HepG2 (cell line): Measurements from ENCODE around the gene ST6GALNAC3. TPM values are rescaled to one million over a fixed set of nuclear protein-coding genes. Genes with fewer than 3 reads are reported as not detected.

Experiments
- ATAC-seq: fragments of 200-7000 bp; cut with Tn5 transposase; 3 replicates; pipeline ENCODE4 v1.9.1; 2020; ENCODE audit warnings: mild to moderate bottlenecking, moderate library complexity
- BruUV-seq: library from RNA; stranded (reverse); fragments of 400-500 nt; replicated peaks from 2 replicates; lab custom pipeline; 2021; lab: Mats Ljungman, UMichigan
- CTCF ChIA-PET: fragments of 300-600 bp; formaldehyde crosslinking; extraction: SDS; loops from one replicate; lab custom pipeline; 2021; ENCODE audit warnings: low total read pairs, inconsistent platforms, low intra/inter-chr PET ratio; lab: Yijun Ruan, JAX
- POLR2A ChIA-PET: fragments of 350-600 bp; sonication (Branson Sonifier 250); formaldehyde crosslinking; loops from one replicate; lab custom pipeline; 2020; ENCODE audit warnings: antibody characterized with exemption, inconsistent platforms; lab: Yijun Ruan, JAX
- DNase-seq: peaks from one replicate; pipeline ENCODE4 v3.0.0-alpha.2; 2015; ENCODE audit warnings: low spot score
- FAIRE-seq: peaks from 3 replicates; lab custom pipeline; 2011; peaks lifted over from hg19 to GRCh38; lab: Jason Lieb, UNC
- H2AFZ ChIP-seq: one replicate; pipeline ENCODE4 v1.6.1; 2011; ENCODE audit warnings: low read length, inconsistent platforms
- H3K27ac ChIP-seq: fragments of 300-600 bp; 3 replicates; pipeline ENCODE4 v1.8.0; 2011; ENCODE audit warnings: mixed run types, mild to moderate bottlenecking, mixed read lengths, low read length, inconsistent platforms; ENCODE audit not compliant: insufficient read depth; ENCODE audit errors: extremely low read length
- H3K27me3 ChIP-seq, 2 experiments: fragments of 200-600 bp in 1 of 2; 2 replicates in 1 of 2; 3 replicates in 1 of 2; pipeline versions ENCODE4 v1.6.0 to v1.8.0; 2011; ENCODE audit warnings: low read length in 2 of 2, mild to moderate bottlenecking in 2 of 2, moderate library complexity in 2 of 2, inconsistent platforms in 1 of 2; ENCODE audit not compliant: insufficient read depth in 2 of 2, control insufficient read depth in 1 of 2
- H3K36me3 ChIP-seq, 2 experiments: fragments of 200-600 bp in 1 of 2; replicated peaks in 1 of 2; 2 replicates in 1 of 2; 3 replicates in 1 of 2; pipeline versions ENCODE4 v1.5.1 to v1.8.0; 2011; ENCODE audit warnings: low read length in 2 of 2, inconsistent platforms in 1 of 2; ENCODE audit not compliant: insufficient read depth in 2 of 2, control insufficient read depth in 1 of 2
- H3K4me1 ChIP-seq: 2 replicates; pipeline ENCODE4 v1.5.1; 2012; ENCODE audit warnings: low read length, inconsistent platforms; ENCODE audit not compliant: insufficient read depth
- H3K4me2 ChIP-seq: 2 replicates; pipeline ENCODE4 v1.6.0; 2011; ENCODE audit warnings: low read depth, low read length, inconsistent platforms
- H3K4me3 ChIP-seq, 3 experiments: fragments of 200-600 bp in 1 of 3; sonication (generic), shearing (Covaris generic) in 1 of 3; replicated peaks in 1 of 3; 2 replicates each; pipeline ENCODE4 v1.5.1; 2011 to 2016; ENCODE audit warnings: low read length in 3 of 3, inconsistent platforms in 2 of 3, low read depth in 2 of 3, mild to moderate bottlenecking in 2 of 3, control low read depth in 1 of 3, mixed read lengths in 1 of 3; ENCODE audit not compliant: insufficient read depth in 1 of 3
- H3K79me2 ChIP-seq: one replicate; pipeline ENCODE4 v1.6.1; 2011; ENCODE audit warnings: low read length, inconsistent platforms; ENCODE audit not compliant: insufficient read depth
- H3K9ac ChIP-seq: 2 replicates; pipeline ENCODE4 v1.6.0; 2011; ENCODE audit warnings: mild to moderate bottlenecking, low read depth, low read length, inconsistent platforms; ENCODE audit not compliant: insufficient read depth
- H3K9me3 ChIP-seq: 2 replicates; pipeline ENCODE4 v1.5.1; 2012; ENCODE audit warnings: mild to moderate bottlenecking, low read length
- H4K20me1 ChIP-seq: 2 replicates; pipeline ENCODE4 v1.6.0; 2011; ENCODE audit warnings: inconsistent platforms, mild to moderate bottlenecking, low read length, moderate library complexity; ENCODE audit not compliant: insufficient read depth
- CCAR2 ChIP-seq: fragments of 200-400 bp; formaldehyde crosslinking; optimal IDR thresholded peaks from 2 replicates; pipeline ENCODE3; 2018; ENCODE audit warnings: low read depth, mild to moderate bottlenecking, low read length, moderate library complexity
- GATA4 ChIP-seq: sonication (generic); IDR thresholded peaks from 2 replicates; pipeline ENCODE4 v1.6.1; 2016; ENCODE audit warnings: antibody characterized with exemption, low read depth, borderline replicate concordance
- GLMP ChIP-seq: sonication (generic); formaldehyde crosslinking; IDR thresholded peaks from 2 replicates; pipeline ENCODE4 v1.9.0; 2021; ENCODE audit warnings: missing genetic modification reagents, mild to moderate bottlenecking, borderline replicate concordance
- IRF2 ChIP-seq: IDR thresholded peaks from 2 replicates; pipeline ENCODE4 v1.6.1; 2018; ENCODE audit warnings: missing genetic modification reagents, missing compliant biosample characterization
- PRDM15 ChIP-seq: sonication (generic); formaldehyde crosslinking; IDR thresholded peaks from 2 replicates; pipeline ENCODE4 v1.4.0; 2020; ENCODE audit warnings: missing genetic modification reagents
- RCOR2 ChIP-seq: IDR thresholded peaks from 2 replicates; pipeline ENCODE4 v1.6.1; 2016; ENCODE audit warnings: missing biosample characterization, missing genetic modification reagents
- TFDP2 ChIP-seq: sonication (generic); formaldehyde crosslinking; IDR thresholded peaks from 2 replicates; pipeline ENCODE4 v1.4.0; 2020; ENCODE audit warnings: missing genetic modification reagents
- ZBTB38 ChIP-seq: sonication (generic); formaldehyde crosslinking; IDR thresholded peaks from 2 replicates; pipeline ENCODE4 v1.5.1; 2020; ENCODE audit warnings: mild to moderate bottlenecking, missing genetic modification reagents
- ZHX1 ChIP-seq: sonication (generic); formaldehyde crosslinking; IDR thresholded peaks from 2 replicates; pipeline ENCODE4 v1.8.1; 2022; ENCODE audit warnings: low read depth, mild to moderate bottlenecking, missing genetic modification reagents
- ZNF232 ChIP-seq: sonication (generic); formaldehyde crosslinking; IDR thresholded peaks from 2 replicates; pipeline ENCODE4 v1.4.0; 2020; ENCODE audit warnings: missing genetic modification reagents, borderline replicate concordance
- ZNF234 ChIP-seq: sonication (generic); formaldehyde crosslinking; conservative IDR thresholded peaks from 2 replicates; pipeline ENCODE4 v1.5.1; 2020; ENCODE audit warnings: mild to moderate bottlenecking, missing genetic modification reagents
- ZNF331 ChIP-seq: sonication (generic); formaldehyde crosslinking; IDR thresholded peaks from 2 replicates; pipeline ENCODE4 v1.4.0; 2020; ENCODE audit warnings: missing genetic modification reagents
- ZNF605 ChIP-seq: sonication (generic); formaldehyde crosslinking; IDR thresholded peaks from 2 replicates; pipeline ENCODE4 v1.8.0; 2022; ENCODE audit warnings: mild to moderate bottlenecking, missing genetic modification reagents
- ZSCAN5A ChIP-seq: sonication (generic); formaldehyde crosslinking; IDR thresholded peaks from 2 replicates; pipeline ENCODE4 v1.8.0; 2022; ENCODE audit warnings: mild to moderate bottlenecking, missing genetic modification reagents, borderline replicate concordance
- WGBS: methylation state at CpG from one replicate; pipeline ENCODE4 v1.1.6; 2017; ENCODE audit warnings: low lambda C conversion rate; 5-methylcytosine and 5-hydroxymethylcytosine counted together
- in situ Hi-C: cut with HindIII; loops from 2 replicates; pipeline ENCODE4 v1.10.0; 2017; ENCODE audit warnings: low pct_unique_long_range_greater_than_20kb; ENCODE audit not compliant: extremely low pct_ligation_motif_present
- intact Hi-C: fragments of 100-400 bp; cut with micrococcal nuclease; formaldehyde crosslinking; loops from one replicate; pipeline ENCODE4 v1.10.0; 2022; ENCODE audit not compliant: unreplicated experiment
- polyA plus RNA-seq, 8 experiments: library from polyadenylated mRNA; depleted of rRNA in 3 of 8; stranded (reverse) in 7 of 8; unstranded in 1 of 8; fragments of >200 nt; fragmentation: Illumina TruSeq in 4 of 8; extraction: Trizol in 4 of 8; gene quantifications; 2 replicates each; pipeline versions ENCODE4 v1.2.1 to v1.2.3, GENCODE V29; 2011 to 2016; ENCODE audit warnings: low read depth in 4 of 8, missing spikeins in 1 of 8, mixed read lengths in 1 of 8; ENCODE audit not compliant: insufficient read depth in 1 of 8
- total RNA-seq, 5 experiments: library from RNA; depleted of rRNA; stranded (reverse); fragments of >200 nt; fragmentation: Illumina TruSeq; extraction: Trizol; gene quantifications; 2 replicates each; pipeline ENCODE4 v1.2.3, GENCODE V29; 2016; ENCODE audit warnings: low read depth in 1 of 5

The ST6GALNAC3 gene
- total and polyA plus RNA-seq, 2 of the 13 experiments (the other 11 are each of a cell fraction or from before 2014, with no cell fraction given): not detected

GRCh38 chr1:76237211-76237610, 162.7 kb downstream of the ST6GALNAC3 start:
- Histone ChIP-seq H3K9me3 (no peaks in the 10 kb centered on the region), H3K9ac (no peak overlapping the region), H3K4me2 (no peak overlapping the region), H3K36me3 (no peaks in the 10 kb centered on the region), H3K4me1 (no peaks in the 10 kb centered on the region), H3K27ac (no peak overlapping the region), H2AFZ (no peak overlapping the region), H3K4me3 (no peak overlapping the region), H3K79me2 (no peaks in the 10 kb centered on the region), H4K20me1 (no peaks in the 10 kb centered on the region), H3K27me3 (no peaks in the 10 kb centered on the region; a peak in 1 of 5 replicates)
- ChIA-PET CTCF (no interaction called here), POLR2A (no interaction called here)
- intact Hi-C loops (no loop called here), in situ Hi-C loops (no loop called here)
- BruUV-seq: no TSS peak
- DNase-seq (no peak), FAIRE-seq (no peak), ATAC-seq (no peak)
- 0% methylated on average over 5 of the region's 5 CpGs for WGBS
- TF ChIP-seq CCAR2 (no peak), GLMP (CRISPR knock-in tag) (no peak), ZNF234 (no peak), ZBTB38 (CRISPR knock-in tag) (no peak), PRDM15 (CRISPR knock-in tag) (no peak), GATA4 (no peak), ZSCAN5A (CRISPR knock-in tag) (no peak), ZNF232 (no peak), ZNF605 (CRISPR knock-in tag) (no peak), IRF2 (no peak), RCOR2 (CRISPR knock-in tag) (no peak), ZHX1 (no peak), ZNF331 (CRISPR knock-in tag) (no peak), TFDP2 (CRISPR knock-in tag) (no peak)
